ENCODE data around the gene ARID3B.

Gene ARID3B, protein sequence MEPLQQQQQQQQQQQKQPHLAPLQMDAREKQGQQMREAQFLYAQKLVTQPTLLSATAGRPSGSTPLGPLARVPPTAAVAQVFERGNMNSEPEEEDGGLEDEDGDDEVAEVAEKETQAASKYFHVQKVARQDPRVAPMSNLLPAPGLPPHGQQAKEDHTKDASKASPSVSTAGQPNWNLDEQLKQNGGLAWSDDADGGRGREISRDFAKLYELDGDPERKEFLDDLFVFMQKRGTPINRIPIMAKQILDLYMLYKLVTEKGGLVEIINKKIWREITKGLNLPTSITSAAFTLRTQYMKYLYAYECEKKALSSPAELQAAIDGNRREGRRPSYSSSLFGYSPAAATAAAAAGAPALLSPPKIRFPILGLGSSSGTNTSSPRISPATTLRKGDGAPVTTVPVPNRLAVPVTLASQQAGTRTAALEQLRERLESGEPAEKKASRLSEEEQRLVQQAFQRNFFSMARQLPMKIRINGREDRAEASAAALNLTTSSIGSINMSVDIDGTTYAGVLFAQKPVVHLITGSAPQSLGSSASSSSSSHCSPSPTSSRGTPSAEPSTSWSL

DNA sequence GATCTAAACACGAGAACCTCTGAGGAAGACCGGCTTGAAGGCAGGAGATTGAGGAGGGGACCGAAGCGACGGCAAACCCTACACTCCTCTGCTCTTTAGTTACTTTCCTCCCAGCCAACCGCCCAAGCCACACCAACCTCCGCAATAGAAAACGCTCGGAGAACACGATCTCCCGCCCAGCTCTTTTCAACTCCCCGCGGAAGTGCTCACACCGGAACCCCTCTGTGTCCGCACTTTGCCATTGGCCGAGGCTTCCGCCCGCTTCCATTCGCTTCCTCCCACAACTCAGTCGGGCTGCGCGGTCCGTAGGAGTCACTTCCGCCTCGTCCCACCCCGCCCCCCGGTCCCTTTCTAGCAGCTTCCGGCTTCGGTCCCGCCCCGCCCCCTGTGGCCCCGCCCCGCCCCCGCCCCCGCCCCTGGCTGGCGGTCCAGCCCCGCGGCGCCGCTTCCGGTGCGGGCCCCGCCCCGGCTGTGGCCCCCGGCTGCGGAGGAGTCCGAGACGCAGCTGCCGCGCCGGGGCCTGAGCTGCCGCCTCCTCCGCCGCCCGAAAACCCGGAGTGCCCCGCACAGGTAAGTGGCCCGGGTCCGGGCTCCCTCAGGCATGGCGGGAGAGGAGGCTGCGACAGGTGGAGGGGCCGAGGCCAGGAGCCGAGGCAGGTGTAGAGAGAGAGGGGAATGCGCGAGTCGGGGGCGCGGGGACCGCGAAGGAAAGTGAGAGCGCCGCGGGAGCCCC, at the start of gene ARID3B:
Gene ARID3B (plus strand): TSS at position 460 of the 733 bp plus-strand sequence. CDS start 2,717 bp downstream, outside the sequence.
- Histone ChIP-seq H3K4me1 (ENCODE audit: control insufficient read depth, insufficient read depth, low read length) (peaks cover 10% of the 10 kb centered on the region), H3K9me3 (ENCODE audit: control insufficient read depth, insufficient read depth, low read length) (no peaks in the 10 kb centered on the region), H3K9ac (ENCODE audit: low read depth, low read length) (peak within 1 kb of the TSS; percentile 76), H3K36me3 (ENCODE audit: control insufficient read depth, insufficient read depth, low read length) (peaks cover 8% of the 10 kb centered on the region), H3K4me3 (ENCODE audit: low read depth, low read length) (peak within 1 kb of the TSS; percentile 94), H3K27me3 (ENCODE audit: control insufficient read depth, insufficient read depth, low read length) (no peaks in the 10 kb centered on the region)

DNA sequence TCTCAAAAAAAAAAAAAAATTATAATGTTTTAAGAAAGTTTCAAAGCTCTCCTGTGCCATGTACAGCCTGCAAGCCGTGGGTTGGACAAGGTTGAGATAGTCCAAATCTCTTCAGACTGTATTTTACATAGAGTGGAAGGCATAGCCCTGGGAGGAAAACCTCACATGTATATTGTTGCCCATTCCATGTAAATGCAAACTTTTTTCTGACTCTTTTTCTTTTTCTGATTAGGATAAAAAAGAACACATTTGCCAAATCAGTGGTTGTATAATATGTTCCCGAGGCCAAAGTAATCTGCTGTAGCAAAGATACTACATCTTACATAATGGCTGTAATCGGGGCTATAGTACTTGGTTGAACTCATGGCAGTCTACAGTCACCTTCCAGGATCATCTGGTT, 44.4 kb upstream of the ARID3B start:
- H3K36me3 ChIP-seq (ENCODE audit: control insufficient read depth, insufficient read depth, low read length), result no peaks in the 10 kb centered on the region
- H3K9ac ChIP-seq (ENCODE audit: low read depth, low read length), result no peak overlapping the region
- no peaks in the 10 kb centered on the region for H3K4me1 ChIP-seq (ENCODE audit: control insufficient read depth, insufficient read depth, low read length)
- no peak overlapping the region for H3K4me3 ChIP-seq (ENCODE audit: low read depth, low read length)
- H3K9me3 ChIP-seq (ENCODE audit: control insufficient read depth, insufficient read depth, low read length), result no peaks in the 10 kb centered on the region
- no peaks in the 10 kb centered on the region for H3K27me3 ChIP-seq (ENCODE audit: control insufficient read depth, insufficient read depth, low read length)

- no peaks in the 10 kb centered on the region for H3K36me3 ChIP-seq (ENCODE audit: control insufficient read depth, insufficient read depth, low read length)
These were observed 43.4 kb upstream of the ARID3B start for GRCh38 chr15:74497584-74497983.

GRCh38 chr15:74499366-74499765, 41.7 kb upstream of the ARID3B start:
- H3K4me1 ChIP-seq (ENCODE audit: control insufficient read depth, insufficient read depth, low read length), result no peaks in the 10 kb centered on the region
- no peak overlapping the region for H3K9ac ChIP-seq (ENCODE audit: low read depth, low read length)
- no peaks in the 10 kb centered on the region for H3K36me3 ChIP-seq (ENCODE audit: control insufficient read depth, insufficient read depth, low read length)
- H3K4me3 ChIP-seq (ENCODE audit: low read depth, low read length), result no peak overlapping the region
- no peaks in the 10 kb centered on the region for H3K27me3 ChIP-seq (ENCODE audit: control insufficient read depth, insufficient read depth, low read length)
- H3K9me3 ChIP-seq (ENCODE audit: control insufficient read depth, insufficient read depth, low read length), result no peaks in the 10 kb centered on the region

More at GRCh38 chr15:74497584-74497983, 43.4 kb upstream of the ARID3B start:
- Histone ChIP-seq H3K9ac (ENCODE audit: low read depth, low read length) (no peak overlapping the region), H3K4me1 (ENCODE audit: control insufficient read depth, insufficient read depth, low read length) (no peaks in the 10 kb centered on the region), H3K9me3 (ENCODE audit: control insufficient read depth, insufficient read depth, low read length) (no peaks in the 10 kb centered on the region), H3K4me3 (ENCODE audit: low read depth, low read length) (no peak overlapping the region), H3K27me3 (ENCODE audit: control insufficient read depth, insufficient read depth, low read length) (no peaks in the 10 kb centered on the region)

DNA sequence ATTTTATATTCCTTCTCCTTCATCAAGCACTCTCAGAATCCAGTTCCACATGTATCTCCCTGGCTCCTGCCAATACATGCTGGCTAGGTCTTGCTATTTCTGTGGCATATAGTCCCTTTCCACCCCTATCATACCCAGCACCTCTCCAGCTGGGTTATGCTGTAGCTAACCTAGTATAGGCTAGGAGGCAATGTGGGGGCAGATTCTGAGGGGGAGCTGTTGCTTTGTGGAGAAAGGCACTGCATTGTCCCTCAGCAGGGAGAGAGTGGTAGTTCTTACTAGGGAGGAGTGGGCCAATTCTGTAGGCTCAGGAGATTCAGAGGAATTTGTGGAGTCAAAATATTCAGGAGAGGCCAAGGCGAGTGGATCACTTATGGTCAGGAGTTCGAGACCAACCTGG, 40.6 kb upstream of the ARID3B start:
- Histone ChIP-seq H3K9ac (ENCODE audit: low read depth, low read length) (no peak overlapping the region), H3K4me1 (ENCODE audit: control insufficient read depth, insufficient read depth, low read length) (no peaks in the 10 kb centered on the region), H3K9me3 (ENCODE audit: control insufficient read depth, insufficient read depth, low read length) (no peaks in the 10 kb centered on the region), H3K4me3 (ENCODE audit: low read depth, low read length) (no peak overlapping the region), H3K36me3 (ENCODE audit: control insufficient read depth, insufficient read depth, low read length) (no peaks in the 10 kb centered on the region), H3K27me3 (ENCODE audit: control insufficient read depth, insufficient read depth, low read length) (no peaks in the 10 kb centered on the region)

- no peaks in the 10 kb centered on the region for H3K27me3 ChIP-seq (ENCODE audit: control insufficient read depth, insufficient read depth, low read length)
- no peak overlapping the region for H3K9ac ChIP-seq (ENCODE audit: low read depth, low read length)
- no peaks in the 10 kb centered on the region for H3K9me3 ChIP-seq (ENCODE audit: control insufficient read depth, insufficient read depth, low read length)
- no peaks in the 10 kb centered on the region for H3K4me1 ChIP-seq (ENCODE audit: control insufficient read depth, insufficient read depth, low read length)
- H3K4me3 ChIP-seq (ENCODE audit: low read depth, low read length), result no peak overlapping the region
- no peaks in the 10 kb centered on the region for H3K36me3 ChIP-seq (ENCODE audit: control insufficient read depth, insufficient read depth, low read length)
These were observed 38.7 kb upstream of the ARID3B start for GRCh38 chr15:74502301-74502700.

- H3K9me3 ChIP-seq (ENCODE audit: control insufficient read depth, insufficient read depth, low read length), result no peaks in the 10 kb centered on the region
- H3K4me3 ChIP-seq (ENCODE audit: low read depth, low read length), result no peak overlapping the region
- H3K27me3 ChIP-seq (ENCODE audit: control insufficient read depth, insufficient read depth, low read length), result no peaks in the 10 kb centered on the region
- H3K36me3 ChIP-seq (ENCODE audit: control insufficient read depth, insufficient read depth, low read length), result no peaks in the 10 kb centered on the region
- H3K4me1 ChIP-seq (ENCODE audit: control insufficient read depth, insufficient read depth, low read length), result no peaks in the 10 kb centered on the region
- no peak overlapping the region for H3K9ac ChIP-seq (ENCODE audit: low read depth, low read length)
These were observed 36.6 kb upstream of the ARID3B start for GRCh38 chr15:74504418-74504817.

DNA sequence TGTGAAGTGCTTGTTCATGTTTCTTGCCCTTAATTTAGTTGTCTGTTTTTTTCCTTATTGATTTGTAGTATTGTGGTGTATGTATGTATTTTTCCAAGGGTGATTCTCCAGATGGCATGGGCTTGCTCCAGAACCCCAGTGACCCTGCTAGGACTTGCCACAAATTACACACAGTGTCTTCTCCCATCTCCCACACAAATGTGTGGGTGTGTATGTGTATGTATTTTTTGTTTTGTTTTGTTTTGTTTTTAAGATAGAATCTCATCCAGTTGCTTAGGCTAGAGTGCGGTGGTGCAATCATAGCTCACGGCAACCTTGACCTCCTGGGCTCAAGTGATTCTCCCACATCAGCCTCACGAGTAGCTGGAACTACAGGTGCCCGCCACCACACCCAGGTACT, 36.2 kb upstream of the ARID3B start:
- H3K4me1 ChIP-seq (ENCODE audit: control insufficient read depth, insufficient read depth, low read length), result no peaks in the 10 kb centered on the region
- no peaks in the 10 kb centered on the region for H3K9me3 ChIP-seq (ENCODE audit: control insufficient read depth, insufficient read depth, low read length)
- H3K4me3 ChIP-seq (ENCODE audit: low read depth, low read length), result no peak overlapping the region
- no peak overlapping the region for H3K9ac ChIP-seq (ENCODE audit: low read depth, low read length)
- H3K36me3 ChIP-seq (ENCODE audit: control insufficient read depth, insufficient read depth, low read length), result no peaks in the 10 kb centered on the region
- no peaks in the 10 kb centered on the region for H3K27me3 ChIP-seq (ENCODE audit: control insufficient read depth, insufficient read depth, low read length)

- Histone ChIP-seq H3K4me1 (ENCODE audit: control insufficient read depth, insufficient read depth, low read length) (no peaks in the 10 kb centered on the region), H3K9me3 (ENCODE audit: control insufficient read depth, insufficient read depth, low read length) (no peaks in the 10 kb centered on the region), H3K4me3 (ENCODE audit: low read depth, low read length) (no peak overlapping the region), H3K9ac (ENCODE audit: low read depth, low read length) (no peak overlapping the region), H3K36me3 (ENCODE audit: control insufficient read depth, insufficient read depth, low read length) (no peaks in the 10 kb centered on the region), H3K27me3 (ENCODE audit: control insufficient read depth, insufficient read depth, low read length) (no peaks in the 10 kb centered on the region)
These were observed 35.0 kb upstream of the ARID3B start for GRCh38 chr15:74505837-74506514.

DNA sequence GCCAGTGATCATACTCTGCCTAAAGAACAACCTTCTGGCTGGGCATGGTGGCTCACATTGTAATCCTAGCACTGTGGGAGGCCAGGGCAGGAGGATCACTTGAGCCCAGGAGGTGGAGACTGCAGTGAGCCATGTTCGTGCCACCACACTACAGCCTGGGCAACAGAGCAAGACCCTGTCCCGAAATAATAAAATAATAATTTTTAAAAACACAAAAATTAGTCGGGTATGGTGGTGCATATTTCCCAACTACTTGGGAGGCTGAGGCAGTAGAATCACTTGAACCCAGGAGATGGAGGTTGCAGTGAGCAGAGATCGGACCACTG, 34.5 kb upstream of the ARID3B start:
- no peaks in the 10 kb centered on the region for H3K36me3 ChIP-seq (ENCODE audit: control insufficient read depth, insufficient read depth, low read length)
- H3K9me3 ChIP-seq (ENCODE audit: control insufficient read depth, insufficient read depth, low read length), result no peaks in the 10 kb centered on the region
- H3K27me3 ChIP-seq (ENCODE audit: control insufficient read depth, insufficient read depth, low read length), result no peaks in the 10 kb centered on the region
- H3K4me3 ChIP-seq (ENCODE audit: low read depth, low read length), result no peak overlapping the region
- H3K4me1 ChIP-seq (ENCODE audit: control insufficient read depth, insufficient read depth, low read length), result no peaks in the 10 kb centered on the region
- no peak overlapping the region for H3K9ac ChIP-seq (ENCODE audit: low read depth, low read length)

DNA sequence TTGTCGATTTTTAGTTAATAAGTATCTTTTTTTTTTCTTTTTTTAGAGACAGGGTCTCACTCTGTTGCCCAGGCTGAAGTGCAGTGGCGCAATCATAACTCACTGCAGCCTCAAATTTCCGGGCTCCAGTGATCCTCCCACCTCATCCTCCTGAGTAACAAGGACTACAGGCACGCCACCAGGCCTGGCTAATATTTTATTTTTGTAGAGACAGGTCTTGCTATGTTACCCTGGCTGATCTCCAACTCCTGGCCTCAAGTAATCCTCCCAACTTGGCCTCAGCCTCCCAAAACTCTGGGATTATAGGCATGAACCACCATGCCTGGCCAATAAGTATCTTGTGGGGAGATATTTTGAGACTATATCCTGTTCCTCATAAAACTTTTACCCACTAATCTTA, 29.4 kb upstream of the ARID3B start:
- Histone ChIP-seq H3K9me3 (ENCODE audit: control insufficient read depth, insufficient read depth, low read length) (no peaks in the 10 kb centered on the region), H3K27me3 (ENCODE audit: control insufficient read depth, insufficient read depth, low read length) (no peaks in the 10 kb centered on the region), H3K4me1 (ENCODE audit: control insufficient read depth, insufficient read depth, low read length) (no peaks in the 10 kb centered on the region), H3K9ac (ENCODE audit: low read depth, low read length) (no peak overlapping the region), H3K4me3 (ENCODE audit: low read depth, low read length) (no peak overlapping the region), H3K36me3 (ENCODE audit: control insufficient read depth, insufficient read depth, low read length) (no peaks in the 10 kb centered on the region)

All from iPS-15b (cell line).